ENCODE measurements around the gene GFOD1. TPM values are rescaled to one million over a fixed set of nuclear protein-coding genes. Genes with fewer than 3 reads are reported as not detected.

Gene GFOD1
- 9.4 and 10.3 TPM in 2 replicates for total RNA-seq

DNA sequence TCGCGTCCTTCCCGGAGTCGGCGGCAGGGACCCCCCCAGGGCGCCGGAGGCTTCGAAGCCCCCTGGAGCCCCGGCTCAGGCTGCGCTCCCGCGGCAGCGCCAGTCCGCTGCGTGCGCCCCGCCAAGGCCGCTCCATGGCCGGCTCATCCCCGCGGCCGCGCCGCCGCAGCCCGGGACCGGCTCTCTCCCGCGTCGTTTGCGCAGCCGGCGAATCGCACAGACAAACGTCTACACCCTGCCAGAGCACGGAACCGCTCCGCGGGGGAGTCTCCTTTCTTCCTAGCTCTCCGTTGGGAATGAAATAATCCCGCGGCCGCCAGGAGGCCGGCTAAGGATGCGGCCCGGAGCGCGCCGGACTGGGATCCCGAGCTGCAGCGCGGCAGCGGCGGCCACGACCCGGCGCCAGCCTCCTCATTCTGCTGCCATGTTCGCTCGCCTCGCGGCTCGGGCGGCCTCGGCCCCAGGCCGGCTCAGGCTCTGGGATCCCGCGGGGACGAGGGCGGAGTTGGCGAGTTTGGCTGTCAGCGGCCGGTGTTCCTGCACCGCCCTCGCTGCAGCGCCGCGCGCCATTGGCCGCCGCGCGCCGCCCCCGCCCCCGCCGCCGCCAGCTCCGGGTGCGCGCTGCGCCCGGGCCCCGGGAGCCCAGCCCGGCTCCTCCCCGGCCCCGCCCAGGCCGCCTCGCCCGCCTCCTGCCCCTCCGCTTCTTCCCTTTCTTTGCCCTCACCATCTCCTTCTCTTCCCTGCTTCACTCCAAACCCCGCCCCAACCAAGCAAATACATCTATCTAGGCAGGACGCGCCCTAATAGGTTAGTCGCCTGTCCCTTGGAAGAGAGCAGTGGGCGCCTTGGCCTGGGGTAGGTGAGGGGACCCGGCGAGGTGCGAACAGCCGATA, at the start of gene GFOD1:
Gene GFOD1, minus strand, starts transcription at position 479 of the 893 bp plus-strand sequence. CDS start 710 bp downstream, outside the sequence.

GRCh38 chr6:13328076-13328874, 159.1 kb downstream of the GFOD1 start, which contains the start of gene TBC1D7:
TSS of gene TBC1D7 (minus strand) at chr6:13328537. CDS start at chr6:13326898, 1,639 bp downstream.

Other genes with a start within 250 kb of the GFOD1 start
- gene TBC1D7, start 159.1 kb downstream of the GFOD1 start, total RNA-seq: 22.8 and 28.4 TPM in 2 replicates
- gene SIRT5, start 87.0 kb upstream of the GFOD1 start, total RNA-seq: 4.4 and 6.9 TPM in 2 replicates
- 55.3 and 107 TPM in 2 replicates for gene NOL7, start 127.7 kb upstream of the GFOD1 start, total RNA-seq
- gene RANBP9, start 224.2 kb upstream of the GFOD1 start, total RNA-seq: 26.3 and 34.6 TPM in 2 replicates